A549 (cell line): ENCODE results near the gene PLEKHN1. TPM values are rescaled to one million over a fixed set of nuclear protein-coding genes. Genes with fewer than 3 reads are reported as not detected.

Source experiments
- ATAC-seq, 2 experiments: fragments of 200-7000 bp in 1 of 2; fragments of >200 bp in 1 of 2; cut with Nextera tagmentation in 1 of 2; cut with Tn5 transposase in 1 of 2; 3 replicates each; pipeline versions ENCODE4 v1.8.0 to v1.9.1; 2018 to 2020; ENCODE audit warnings: mild to moderate bottlenecking in 1 of 2, moderate library complexity in 1 of 2
- CTCF ChIA-PET: fragments of 300-600 bp; sonication (Branson Sonifier 250); formaldehyde crosslinking; extraction: SDS; loops from one replicate; lab custom pipeline; 2021; ENCODE audit warnings: antibody characterized with exemption, inconsistent platforms; lab: Yijun Ruan, JAX
- POLR2A ChIA-PET: fragments of 350-600 bp; formaldehyde crosslinking; extraction: SDS; loops from one replicate; lab custom pipeline; 2021; ENCODE audit warnings: antibody characterized with exemption, inconsistent platforms; lab: Yijun Ruan, JAX
- DNase-seq, 2 experiments: peaks; one replicate each; pipeline versions ENCODE4 v3.0.0 to v3.0.0-alpha.2; 2011 to 2016; ENCODE audit warnings: low read depth in 1 of 2, low spot score in 1 of 2
- FAIRE-seq: peaks from 2 replicates; lab custom pipeline; 2011; peaks lifted over from hg19 to GRCh38; lab: Jason Lieb, UNC
- H3K27ac ChIP-seq, 2 experiments: fragments of >200 bp; sonication (Bioruptor Twin); formaldehyde crosslinking; 3 replicates each; pipeline ENCODE4 v1.5.1; 2016 to 2017
- H3K4me1 ChIP-seq: fragments of >200 bp; sonication (Bioruptor Twin); formaldehyde crosslinking; 3 replicates; pipeline ENCODE4 v1.6.1; 2016
- H3K4me2 ChIP-seq: fragments of >200 bp; sonication (Bioruptor Twin); formaldehyde crosslinking; 3 replicates; pipeline ENCODE4 v1.6.1; 2016
- H3K4me3 ChIP-seq: fragments of >200 bp; sonication (Bioruptor Twin); formaldehyde crosslinking; 3 replicates; pipeline ENCODE4 v1.5.1; 2016
- H3K9me3 ChIP-seq: fragments of >200 bp; sonication (Bioruptor Twin); formaldehyde crosslinking; 3 replicates; pipeline ENCODE4 v1.6.1; 2016
- BCL3 ChIP-seq: fragments of >200 bp; sonication (Bioruptor Twin); formaldehyde crosslinking; IDR thresholded peaks from 3 replicates; pipeline ENCODE4 v1.6.1; 2016
- BHLHE40 ChIP-seq: IDR thresholded peaks from 2 replicates; pipeline ENCODE4 v1.6.1; 2012; ENCODE audit warnings: low read depth, low read length, inconsistent platforms
- CHD2 ChIP-seq: fragments of 150-350 bp; IDR thresholded peaks from 2 replicates; pipeline ENCODE4 v1.6.1; 2014; ENCODE audit warnings: low read length; ENCODE audit not compliant: partially characterized antibody
- EHMT2 ChIP-seq: fragments of 200-600 bp; sonication (generic); IDR thresholded peaks from 2 replicates; pipeline ENCODE4 v1.6.1; 2016; ENCODE audit warnings: antibody characterized with exemption, low read depth, mild to moderate bottlenecking, moderate library complexity
- ESRRA ChIP-seq: fragments of 150-350 bp; IDR thresholded peaks from 2 replicates; pipeline ENCODE4 v1.6.1; 2014; ENCODE audit warnings: mild to moderate bottlenecking, low read length, borderline replicate concordance
- HOXB5 ChIP-seq: fragments of 250-450 bp; sonication (Bioruptor Pico); IDR thresholded peaks from 2 replicates; pipeline ENCODE4 v1.5.0; 2020; ENCODE audit warnings: mild to moderate bottlenecking, moderate library complexity
- KDM5A ChIP-seq: fragments of 200-600 bp; sonication (generic); IDR thresholded peaks from 2 replicates; pipeline ENCODE4 v1.6.1; 2016; ENCODE audit warnings: antibody characterized with exemption, mild to moderate bottlenecking
- MAFK ChIP-seq: fragments of 450-650 bp; IDR thresholded peaks from 2 replicates; pipeline ENCODE4 v1.6.1; 2014; ENCODE audit not compliant: partially characterized antibody
- MAZ ChIP-seq: fragments of 150-350 bp; IDR thresholded peaks from 2 replicates; pipeline ENCODE4 v1.6.1; 2014; ENCODE audit warnings: antibody characterized with exemption, low read depth, low read length, borderline replicate concordance
- NR3C1 ChIP-seq: fragments of >200 bp; sonication (Bioruptor Twin); formaldehyde crosslinking; IDR thresholded peaks from 3 replicates; pipeline ENCODE4 v1.6.1; 2017
- RAD21 ChIP-seq, 2 experiments: fragments of >200 bp in 1 of 2; sonication (Bioruptor Twin) in 1 of 2; formaldehyde crosslinking in 1 of 2; IDR thresholded peaks in 1 of 2; conservative IDR thresholded peaks in 1 of 2; 2 replicates in 1 of 2; 3 replicates in 1 of 2; pipeline ENCODE4 v1.6.1; 2012 to 2018; ENCODE audit warnings: inconsistent platforms in 1 of 2
- TFCP2L1 ChIP-seq: fragments of 250-450 bp; sonication (Bioruptor Pico); IDR thresholded peaks from 2 replicates; pipeline ENCODE4 v1.5.0; 2021; ENCODE audit warnings: mild to moderate bottlenecking
- ZC3H11A ChIP-seq: fragments of 450-650 bp; IDR thresholded peaks from 2 replicates; pipeline ENCODE4 v1.6.1; 2014; ENCODE audit warnings: antibody characterized with exemption, mild to moderate bottlenecking
- WGBS: methylation state at CpG from one replicate; pipeline ENCODE4 v1.1.6; 2017; ENCODE audit errors: missing lambda C conversion rate; 5-methylcytosine and 5-hydroxymethylcytosine counted together
- polyA plus RNA-seq, 4 experiments: library from polyadenylated mRNA; depleted of rRNA in 3 of 4; stranded (reverse); fragments of >200 nt; fragmentation: RNase III in 1 of 4; extraction: RNeasy Plus Mini Kit Qiagen cat#74134 plus additional on column Dnase treatment in 1 of 4; gene quantifications; 2 replicates in 3 of 4; 3 replicates in 1 of 4; pipeline ENCODE4 v1.2.3, GENCODE V29; 2011 to 2017
- TF ChIP-seq, protein P1 (sequence below): IDR thresholded peaks from 2 replicates; pipeline ENCODE4 v1.6.1; 2012
- TF ChIP-seq, protein P2 (sequence below): fragments of 450-650 bp; IDR thresholded peaks from 2 replicates; pipeline ENCODE4 v1.6.1; 2014; ENCODE audit warnings: antibody characterized with exemption
- TF ChIP-seq, protein P3 (sequence below): IDR thresholded peaks from 2 replicates; pipeline ENCODE4 v1.6.1; 2012; ENCODE audit warnings: low read depth, borderline replicate concordance

PLEKHN1 gene
- polyA plus RNA-seq, 2 of the 4 experiments (the other 2 are of a cell fraction) = 0.75 to 3.2 TPM

DNA sequence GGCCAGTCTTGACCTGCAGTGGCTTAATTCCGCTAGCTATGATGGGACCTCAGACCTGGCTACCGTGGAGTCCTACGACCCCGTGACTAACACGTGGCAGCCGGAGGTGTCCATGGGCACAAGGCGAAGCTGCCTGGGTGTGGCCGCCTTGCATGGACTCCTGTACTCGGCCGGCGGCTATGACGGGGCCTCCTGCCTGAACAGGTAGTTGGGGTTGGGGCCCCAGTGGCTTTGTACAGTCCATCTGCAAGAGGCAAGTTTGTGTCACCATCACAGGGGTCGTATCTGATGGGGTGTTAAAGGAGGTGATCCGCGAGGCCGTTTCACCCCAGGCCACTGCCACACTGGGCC, 3.0 kb upstream of the PLEKHN1 start:
- no peak for TF ChIP-seq TFCP2L1 (CRISPR knock-in tag)
- no peaks in the 10 kb centered on the region for H3K9me3 ChIP-seq
- no peak overlapping the region for H3K27ac ChIP-seq
- 100% methylated on average over 1 of the region's 16 CpGs for WGBS
- ChIA-PET POLR2A (no interaction called here), CTCF (no interaction called here)
- no peak overlapping the region for H3K4me2 ChIP-seq
- no peak for DNase-seq
- FAIRE-seq = no peak
- no peak for ATAC-seq
- H3K4me3 ChIP-seq = no peak overlapping the region
- H3K4me1 ChIP-seq = peaks cover 17% of the 10 kb centered on the region

- peaks cover 17% of the 10 kb centered on the region for H3K4me1 ChIP-seq
- H3K4me2 ChIP-seq = no peak overlapping the region
- 96% methylated on average over 28 of the region's 47 CpGs for WGBS
- DNase-seq (no peak), ATAC-seq (no peak), FAIRE-seq (no peak)
- no peak overlapping the region for H3K27ac ChIP-seq
- no peak overlapping the region for H3K4me3 ChIP-seq
- ChIA-PET POLR2A (no interaction called here), CTCF (no interaction called here)
- H3K9me3 ChIP-seq = no peaks in the 10 kb centered on the region
- TF ChIP-seq CHD2 = no peak
Measured at GRCh38 chr1:963746-964525, 2.3 kb upstream of the PLEKHN1 start.

- Histone ChIP-seq H3K4me2 (no peak overlapping the region), H3K4me3 (no peak overlapping the region), H3K4me1 (peaks cover 14% of the 10 kb centered on the region), H3K27ac (no peak overlapping the region; a peak in 1 of 6 replicates), H3K9me3 (no peaks in the 10 kb centered on the region)
- WGBS = 94% methylated on average over 19 of the region's 51 CpGs
- CTCF ChIA-PET = interaction anchor here (0.7 to 1.4 kb wide), 2 partner anchors 11 to 20 kb away, joined by 3 read pairs; no protein-coding TSS in a partner anchor
- no peak for FAIRE-seq
- POLR2A ChIA-PET = no interaction called here
- ATAC-seq = no peak
- DNase-seq = no peak
- TF ChIP-seq BCL3 = no peak
- no peak for TF ChIP-seq ESRRA
- no peak for TF ChIP-seq ZC3H11A
- no peak for TF ChIP-seq MAFK
- TF ChIP-seq NR3C1 = no peak
- TF ChIP-seq MAZ = no peak
- no peak for TF ChIP-seq KDM5A
- TF ChIP-seq EHMT2 = no peak
- no peak for TF ChIP-seq BHLHE40
- no peak for TF ChIP-seq HOXB5 (CRISPR knock-in tag)
- TF ChIP-seq, protein P1, sequence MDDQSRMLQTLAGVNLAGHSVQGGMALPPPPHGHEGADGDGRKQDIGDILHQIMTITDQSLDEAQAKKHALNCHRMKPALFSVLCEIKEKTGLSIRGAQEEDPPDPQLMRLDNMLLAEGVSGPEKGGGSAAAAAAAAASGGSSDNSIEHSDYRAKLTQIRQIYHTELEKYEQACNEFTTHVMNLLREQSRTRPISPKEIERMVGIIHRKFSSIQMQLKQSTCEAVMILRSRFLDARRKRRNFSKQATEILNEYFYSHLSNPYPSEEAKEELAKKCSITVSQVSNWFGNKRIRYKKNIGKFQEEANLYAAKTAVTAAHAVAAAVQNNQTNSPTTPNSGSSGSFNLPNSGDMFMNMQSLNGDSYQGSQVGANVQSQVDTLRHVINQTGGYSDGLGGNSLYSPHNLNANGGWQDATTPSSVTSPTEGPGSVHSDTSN = no peak
- TF ChIP-seq RAD21 (conservative IDR thresholded peaks at IDR 0.05 in 1 of 2, IDR thresholded peaks at IDR 0.05 in 1 of 2) = no peak
- TF ChIP-seq, protein P2, sequence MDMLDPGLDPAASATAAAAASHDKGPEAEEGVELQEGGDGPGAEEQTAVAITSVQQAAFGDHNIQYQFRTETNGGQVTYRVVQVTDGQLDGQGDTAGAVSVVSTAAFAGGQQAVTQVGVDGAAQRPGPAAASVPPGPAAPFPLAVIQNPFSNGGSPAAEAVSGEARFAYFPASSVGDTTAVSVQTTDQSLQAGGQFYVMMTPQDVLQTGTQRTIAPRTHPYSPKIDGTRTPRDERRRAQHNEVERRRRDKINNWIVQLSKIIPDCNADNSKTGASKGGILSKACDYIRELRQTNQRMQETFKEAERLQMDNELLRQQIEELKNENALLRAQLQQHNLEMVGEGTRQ = no peak
- TF ChIP-seq, protein P3, sequence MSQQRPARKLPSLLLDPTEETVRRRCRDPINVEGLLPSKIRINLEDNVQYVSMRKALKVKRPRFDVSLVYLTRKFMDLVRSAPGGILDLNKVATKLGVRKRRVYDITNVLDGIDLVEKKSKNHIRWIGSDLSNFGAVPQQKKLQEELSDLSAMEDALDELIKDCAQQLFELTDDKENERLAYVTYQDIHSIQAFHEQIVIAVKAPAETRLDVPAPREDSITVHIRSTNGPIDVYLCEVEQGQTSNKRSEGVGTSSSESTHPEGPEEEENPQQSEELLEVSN = no peak
Measured at GRCh38 chr1:964691-965525, 1.4 kb upstream of the PLEKHN1 start.
